DND-41 (cell line): ENCODE results near the gene EYS.

Experiments used
- EZH2 ChIP-seq: IDR thresholded peaks from 3 replicates; pipeline ENCODE4 v1.6.1; 2012; ENCODE audit warnings: borderline replicate concordance, low read depth, mild to moderate bottlenecking, moderate library complexity, low read length, inconsistent platforms; ENCODE audit not compliant: severe bottlenecking
- TF ChIP-seq, protein P1 (sequence below): IDR thresholded peaks from 2 replicates; pipeline ENCODE4 v1.5.1; 2012; ENCODE audit warnings: borderline replicate concordance, low read length, moderate library complexity, mild to moderate bottlenecking; ENCODE audit not compliant: poor library complexity, severe bottlenecking; ENCODE audit errors: extremely low read depth

DNA sequence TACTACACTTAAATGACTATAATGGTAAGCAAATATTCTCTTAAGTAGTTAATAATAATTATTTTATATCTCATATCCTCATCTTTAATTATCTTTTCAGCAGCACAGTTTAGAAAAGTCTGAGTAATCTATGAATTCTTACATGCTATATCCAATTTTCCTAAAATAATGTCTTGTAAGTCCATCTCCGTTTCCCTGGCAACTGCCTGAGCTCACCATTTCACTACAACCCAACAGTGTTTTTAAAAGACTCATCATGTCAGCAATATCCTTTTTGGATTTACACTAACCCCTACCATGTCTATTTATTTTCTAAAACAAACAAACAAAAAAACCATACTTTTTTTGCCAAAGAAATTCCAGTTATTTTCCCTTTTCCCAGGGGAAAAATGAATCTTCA, 859.6 kb downstream of the EYS start:
- TF ChIP-seq, protein P1, sequence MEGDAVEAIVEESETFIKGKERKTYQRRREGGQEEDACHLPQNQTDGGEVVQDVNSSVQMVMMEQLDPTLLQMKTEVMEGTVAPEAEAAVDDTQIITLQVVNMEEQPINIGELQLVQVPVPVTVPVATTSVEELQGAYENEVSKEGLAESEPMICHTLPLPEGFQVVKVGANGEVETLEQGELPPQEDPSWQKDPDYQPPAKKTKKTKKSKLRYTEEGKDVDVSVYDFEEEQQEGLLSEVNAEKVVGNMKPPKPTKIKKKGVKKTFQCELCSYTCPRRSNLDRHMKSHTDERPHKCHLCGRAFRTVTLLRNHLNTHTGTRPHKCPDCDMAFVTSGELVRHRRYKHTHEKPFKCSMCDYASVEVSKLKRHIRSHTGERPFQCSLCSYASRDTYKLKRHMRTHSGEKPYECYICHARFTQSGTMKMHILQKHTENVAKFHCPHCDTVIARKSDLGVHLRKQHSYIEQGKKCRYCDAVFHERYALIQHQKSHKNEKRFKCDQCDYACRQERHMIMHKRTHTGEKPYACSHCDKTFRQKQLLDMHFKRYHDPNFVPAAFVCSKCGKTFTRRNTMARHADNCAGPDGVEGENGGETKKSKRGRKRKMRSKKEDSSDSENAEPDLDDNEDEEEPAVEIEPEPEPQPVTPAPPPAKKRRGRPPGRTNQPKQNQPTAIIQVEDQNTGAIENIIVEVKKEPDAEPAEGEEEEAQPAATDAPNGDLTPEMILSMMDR: no peak
- no peak for TF ChIP-seq EZH2
